HEK293 (cell line): ENCODE measurements around the gene MYO15B.

ENCODE experiments used
- CTCF ChIA-PET: fragments of 350-600 bp; formaldehyde crosslinking; extraction: SDS; loops from one replicate; lab custom pipeline; 2021; ENCODE audit warnings: antibody characterized with exemption; lab: Yijun Ruan, JAX
- POLR2A ChIA-PET: fragments of 300-600 bp; formaldehyde crosslinking; extraction: SDS; loops from one replicate; lab custom pipeline; 2020; ENCODE audit warnings: antibody characterized with exemption, inconsistent platforms; lab: Yijun Ruan, JAX
- H3K27ac ChIP-seq: fragments of 200-500 bp; sonication (Bioruptor generic); 2 replicates; pipeline ENCODE4 v1.5.1; 2014; ENCODE audit warnings: low read depth, low read length, control low read depth, inconsistent platforms; ENCODE audit errors: extremely low read depth
- H3K36me3 ChIP-seq, 2 experiments: fragments of 200-500 bp in 1 of 2; sonication (Bioruptor generic) in 1 of 2; 1 replicate in 1 of 2; 2 replicates in 1 of 2; pipeline ENCODE4 v1.5.1; 2014 to 2017; ENCODE audit warnings: inconsistent platforms in 2 of 2, low read length in 2 of 2; ENCODE audit not compliant: control insufficient read depth in 2 of 2, insufficient read depth in 1 of 2
- H3K4me1 ChIP-seq: fragments of 200-500 bp; sonication (Bioruptor generic); 2 replicates; pipeline ENCODE4 v1.5.1; 2014; ENCODE audit warnings: mild to moderate bottlenecking, low read length, inconsistent platforms; ENCODE audit not compliant: control insufficient read depth, insufficient read depth
- H3K4me3 ChIP-seq: 2 replicates; pipeline ENCODE4 v1.5.1; 2011; ENCODE audit warnings: low read depth, mild to moderate bottlenecking, control low read depth, low read length, moderate library complexity
- H3K9me3 ChIP-seq: fragments of 200-500 bp; sonication (Bioruptor generic); 2 replicates; pipeline ENCODE4 v1.5.1; 2014; ENCODE audit warnings: low read depth, low read length, inconsistent platforms; ENCODE audit not compliant: control insufficient read depth, insufficient read depth
- EGR2 ChIP-seq: fragments of 450-650 bp; formaldehyde crosslinking; IDR thresholded peaks from 2 replicates; pipeline ENCODE4 v1.5.1; 2016; ENCODE audit warnings: low read depth, missing biosample characterization, missing genetic modification characterization
- GLIS2 ChIP-seq: fragments of 450-650 bp; formaldehyde crosslinking; IDR thresholded peaks from 2 replicates; pipeline ENCODE4 v1.5.1; 2016; ENCODE audit warnings: missing biosample characterization, missing genetic modification characterization
- IKZF3 ChIP-seq: fragments of 450-650 bp; IDR thresholded peaks from 2 replicates; pipeline ENCODE4 v1.5.0; 2018; ENCODE audit warnings: missing biosample characterization, mild to moderate bottlenecking, missing genetic modification characterization, moderate library complexity
- KLF10 ChIP-seq: fragments of 450-650 bp; IDR thresholded peaks from 2 replicates; pipeline ENCODE4 v1.5.1; 2018; ENCODE audit warnings: missing biosample characterization, mild to moderate bottlenecking, missing genetic modification characterization
- KLF8 ChIP-seq: fragments of 450-650 bp; formaldehyde crosslinking; IDR thresholded peaks from 2 replicates; pipeline ENCODE4 v1.5.1; 2016; ENCODE audit warnings: missing biosample characterization, missing genetic modification characterization
- PRDM6 ChIP-seq: fragments of 450-650 bp; formaldehyde crosslinking; IDR thresholded peaks from 2 replicates; pipeline ENCODE4 v1.5.1; 2017; ENCODE audit warnings: missing biosample characterization, missing genetic modification characterization
- TRIM28 ChIP-seq: IDR thresholded peaks from 2 replicates; pipeline ENCODE4 v1.6.1; 2011; ENCODE audit warnings: low read length, control low read depth, borderline replicate concordance
- ZFHX2 ChIP-seq: fragments of 450-650 bp; formaldehyde crosslinking; conservative IDR thresholded peaks from 2 replicates; pipeline ENCODE4 v1.5.1; 2016; ENCODE audit warnings: missing biosample characterization, missing genetic modification characterization
- ZNF121 ChIP-seq: fragments of 450-650 bp; formaldehyde crosslinking; IDR thresholded peaks from 2 replicates; pipeline ENCODE4 v1.5.1; 2016; ENCODE audit warnings: missing biosample characterization, missing genetic modification characterization
- ZNF146 ChIP-seq: fragments of 450-650 bp; formaldehyde crosslinking; IDR thresholded peaks from 2 replicates; pipeline ENCODE4 v1.5.1; 2016; ENCODE audit warnings: missing biosample characterization, missing genetic modification characterization
- ZNF157 ChIP-seq: fragments of 450-650 bp; formaldehyde crosslinking; IDR thresholded peaks from 2 replicates; pipeline ENCODE4 v1.5.1; 2016; ENCODE audit warnings: missing biosample characterization, missing genetic modification characterization
- ZNF362 ChIP-seq: fragments of 450-650 bp; formaldehyde crosslinking; IDR thresholded peaks from 2 replicates; pipeline ENCODE4 v1.5.1; 2016; ENCODE audit warnings: missing biosample characterization, missing genetic modification characterization
- ZNF449 ChIP-seq: fragments of 450-650 bp; formaldehyde crosslinking; IDR thresholded peaks from 2 replicates; pipeline ENCODE4 v1.5.1; 2017; ENCODE audit warnings: missing biosample characterization, mild to moderate bottlenecking, missing genetic modification characterization, moderate library complexity
- ZNF549 ChIP-seq: fragments of 450-650 bp; IDR thresholded peaks from 2 replicates; pipeline ENCODE4 v1.5.1; 2018; ENCODE audit warnings: missing biosample characterization, missing genetic modification characterization, mild to moderate bottlenecking, inconsistent platforms, moderate library complexity
- ZNF558 ChIP-seq: fragments of 450-650 bp; formaldehyde crosslinking; IDR thresholded peaks from 2 replicates; pipeline ENCODE4 v1.5.1; 2016; ENCODE audit warnings: missing biosample characterization, missing genetic modification characterization
- ZNF660 ChIP-seq: fragments of 450-650 bp; IDR thresholded peaks from 2 replicates; pipeline ENCODE4 v1.5.1; 2018; ENCODE audit warnings: missing biosample characterization, mild to moderate bottlenecking, missing genetic modification characterization
- ZNF704 ChIP-seq: fragments of 450-650 bp; formaldehyde crosslinking; IDR thresholded peaks from 2 replicates; pipeline ENCODE4 v1.5.1; 2016; ENCODE audit warnings: missing biosample characterization, missing genetic modification characterization
- ZSCAN18 ChIP-seq: fragments of 450-650 bp; formaldehyde crosslinking; IDR thresholded peaks from 2 replicates; pipeline ENCODE4 v1.5.1; 2016; ENCODE audit warnings: missing biosample characterization, missing genetic modification characterization

The MYO15B gene

GRCh38 chr17:75633486-75634375 lies 46.1 kb downstream of the MYO15B start (continued):
- TF ChIP-seq ZNF362 (no peak; the same call in 1 of the 2 replicates), TRIM28 (0 out of 2 replicates have a peak, but pooled peaks have one; percentile 14), IKZF3 (tag by site-specific recombination) (peak; percentile 82), ZNF704 (tag by site-specific recombination) (no peak), KLF10 (no peak), ZNF449 (tag by site-specific recombination) (peak; percentile 75), EGR2 (tag by site-specific recombination) (peak; percentile 48; the same call in 1 of the 2 replicates), ZNF660 (peak; percentile 25; the same call in 1 of the 2 replicates), ZNF146 (no peak), PRDM6 (no peak), ZFHX2 (tag by site-specific recombination) (peak; percentile 61), ZNF121 (tag by site-specific recombination) (no peak), ZNF558 (tag by site-specific recombination) (no peak), ZSCAN18 (tag by site-specific recombination) (no peak), GLIS2 (tag by site-specific recombination) (peak; percentile 61), KLF8 (tag by site-specific recombination) (0 out of 2 replicates have a peak, but pooled peaks have one; percentile 15)
- TF ChIP-seq, all 188 proteins: peak for 26

- Histone ChIP-seq H3K9me3 (no peaks in the 10 kb centered on the region), H3K27ac (no peak overlapping the region), H3K4me1 (peaks cover 11% of the 10 kb centered on the region), H3K4me3 (no peak overlapping the region), H3K36me3 (peaks cover 0 to 51% of the 10 kb centered on the region in 2 experiments; a peak in 1 of 3 replicates)
- no peak for TF ChIP-seq ZNF549 (tag by site-specific recombination)
- no peak for TF ChIP-seq ZNF157
- ChIA-PET POLR2A (interaction anchor here (0.6 to 2.0 kb wide), 8 partner anchors 11 to 843 kb away, joined by 3 to 9 read pairs (median 5); partner anchors contain the start of genes RECQL5 and SAP30BP), CTCF (interaction anchor here (0.6 to 10.6 kb wide), 46 partner anchors 8 to 908 kb away, joined by 3 to 410 read pairs (median 6); partner anchors contain the start of genes RECQL5, SAP30BP and TSEN54)
These were observed 46.8 kb downstream of the MYO15B start for GRCh38 chr17:75634376-75634740.
